GM19452 (cell line): ENCODE data around the gene ROBO1.

Experiments
- ATAC-seq: cut with Tn5 transposase; IDR thresholded peaks from one replicate; pipeline ENCODE4 v1.9.1; 2021; ENCODE audit not compliant: unreplicated experiment

The ROBO1 gene

DNA sequence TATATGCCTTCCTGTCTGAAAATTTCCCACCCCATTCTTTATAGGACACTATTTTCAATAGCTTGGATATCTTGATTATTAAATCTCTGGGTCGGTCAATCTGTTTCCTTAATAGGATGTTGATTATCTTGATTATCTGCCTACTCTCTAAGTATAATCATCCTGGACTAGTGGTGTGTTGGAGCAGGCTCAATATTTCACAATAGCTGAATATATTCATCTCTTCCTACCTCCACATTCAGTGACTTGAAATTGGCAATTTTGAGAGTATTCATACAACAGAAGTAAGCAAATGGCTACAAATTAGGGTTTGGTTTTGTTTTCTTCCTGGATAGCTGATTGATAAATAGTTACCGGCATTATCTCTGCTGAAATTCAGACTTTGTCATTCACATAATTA is 1162.6 kb downstream of the ROBO1 start:
- no peak for ATAC-seq

DNA sequence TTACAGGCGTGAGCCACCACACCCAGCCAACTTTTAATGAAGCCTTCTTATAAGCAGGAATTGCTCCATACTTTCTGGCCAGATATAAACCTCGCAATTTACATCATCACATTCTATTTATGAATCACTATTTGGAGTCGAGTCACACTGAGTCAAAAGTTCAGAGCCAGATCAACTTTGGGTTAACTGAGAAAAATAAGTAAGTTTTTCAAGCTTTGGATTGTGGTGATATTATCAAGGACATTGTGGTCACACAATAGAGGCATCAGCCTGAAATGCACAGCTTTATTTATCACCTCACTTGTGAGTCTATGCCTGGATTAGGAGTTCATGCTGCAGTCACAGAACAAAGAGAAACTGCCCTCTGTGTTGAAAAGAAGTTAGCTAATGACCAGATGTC is 1163.5 kb downstream of the ROBO1 start:
- no peak for ATAC-seq

DNA sequence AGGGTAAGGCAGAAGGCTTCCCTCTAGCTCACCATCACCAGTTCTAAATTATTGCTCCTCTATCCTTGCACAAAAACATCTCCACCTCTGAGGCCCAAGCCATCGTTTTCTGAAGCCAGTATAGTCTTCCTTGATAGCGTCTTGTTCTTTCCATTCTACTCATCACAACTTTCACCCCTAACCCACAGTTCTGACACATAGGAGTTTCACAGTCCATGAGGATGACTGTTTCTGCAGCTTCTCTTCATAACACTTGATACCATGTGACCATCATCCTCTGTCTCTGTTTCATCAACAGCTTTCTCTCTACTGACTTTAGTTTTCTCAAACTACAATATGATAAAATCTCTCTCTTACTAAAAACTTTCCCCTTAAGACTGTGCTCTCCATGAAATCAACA is 1166.5 kb downstream of the ROBO1 start:
- ATAC-seq: no peak

DNA sequence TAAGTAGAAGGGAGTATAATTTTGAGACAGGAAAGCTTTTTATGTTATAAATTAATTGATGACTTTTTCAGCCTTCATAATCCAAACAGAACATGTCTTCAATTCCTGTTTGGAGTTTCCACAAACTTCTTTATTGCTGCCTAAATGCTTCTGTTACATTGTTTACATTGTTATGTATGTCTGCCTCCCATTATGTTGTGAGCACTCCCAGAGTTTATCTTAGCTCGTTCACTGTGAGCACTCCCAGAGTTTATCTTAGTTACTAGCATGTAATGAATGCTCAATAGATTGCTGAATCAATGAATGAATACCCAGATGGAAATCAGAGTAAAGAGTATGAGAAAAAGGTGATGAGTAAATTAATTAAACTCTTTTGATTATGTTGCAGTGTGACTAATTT is 1178.0 kb downstream of the ROBO1 start:
- no peak for ATAC-seq

DNA sequence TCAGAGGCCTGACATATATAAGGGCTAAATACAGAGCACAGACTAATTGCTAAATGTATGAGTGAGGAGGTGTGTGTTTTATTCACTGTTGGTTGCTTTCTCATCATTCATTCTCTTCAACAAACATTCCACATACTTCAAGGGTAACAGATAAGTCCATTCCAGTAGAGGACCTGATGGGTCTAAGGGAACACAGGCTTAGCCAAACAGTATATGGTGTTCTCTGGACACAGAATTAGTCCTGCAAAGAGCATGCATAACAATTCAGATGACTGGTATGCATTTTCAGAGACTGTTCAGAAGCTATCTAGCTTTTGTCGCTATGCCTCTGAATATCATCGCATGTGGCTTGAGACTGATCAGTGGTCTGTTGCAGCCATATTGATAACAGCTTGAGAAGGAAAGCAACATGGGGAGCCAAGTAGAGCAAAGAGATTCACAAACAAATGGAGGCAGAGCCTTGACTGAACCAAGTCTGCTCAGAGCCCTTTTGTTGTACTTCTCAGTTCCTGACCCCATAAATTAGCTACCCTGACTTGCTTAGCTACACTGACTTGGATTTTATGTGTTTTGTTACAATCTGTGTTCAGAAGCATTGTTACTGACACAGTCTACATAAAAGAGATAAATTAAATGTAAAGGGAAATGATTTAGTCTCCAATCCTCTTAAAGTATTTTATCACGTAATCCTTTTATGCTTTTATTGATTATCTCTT is 1178.7 kb downstream of the ROBO1 start:
- no peak for ATAC-seq

DNA sequence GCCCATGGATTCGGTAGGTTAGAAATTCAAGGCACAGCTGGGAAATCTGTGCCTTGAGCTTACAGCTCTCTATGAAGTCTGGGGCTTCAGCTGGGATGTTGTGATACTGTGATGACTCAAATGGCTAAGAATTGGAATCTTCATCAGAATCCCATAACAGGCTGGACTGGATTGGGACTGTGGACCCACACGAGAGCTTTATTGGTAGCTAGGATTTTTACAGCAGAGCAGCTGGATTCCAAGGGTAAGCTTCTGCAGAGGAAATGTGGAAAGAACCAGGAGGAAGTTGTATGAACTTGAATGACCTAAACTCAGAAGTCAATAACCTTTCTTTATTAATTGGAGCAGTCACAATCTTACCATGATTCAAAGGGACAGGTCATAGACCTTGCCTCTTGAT is 1187.1 kb downstream of the ROBO1 start:
- ATAC-seq: no peak

DNA sequence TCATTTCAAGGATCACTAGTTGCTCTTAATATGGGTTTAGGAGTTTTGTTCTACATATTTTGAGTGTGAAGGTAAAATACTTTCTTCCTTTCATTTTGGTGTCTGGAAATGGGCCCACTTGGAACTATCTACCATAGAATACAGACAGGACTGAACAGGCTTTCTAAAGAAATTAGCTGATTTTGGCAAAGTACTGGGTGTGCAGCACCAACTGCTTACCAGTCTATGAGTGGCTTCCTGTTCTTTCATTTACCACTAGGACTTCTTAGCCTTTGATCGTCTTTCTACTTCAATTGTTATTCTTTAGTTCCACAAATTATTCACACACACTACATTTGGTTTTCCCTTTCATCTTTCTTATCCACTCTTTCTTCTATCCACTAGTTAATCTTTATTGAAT is 1196.3 kb downstream of the ROBO1 start:
- no peak for ATAC-seq

DNA sequence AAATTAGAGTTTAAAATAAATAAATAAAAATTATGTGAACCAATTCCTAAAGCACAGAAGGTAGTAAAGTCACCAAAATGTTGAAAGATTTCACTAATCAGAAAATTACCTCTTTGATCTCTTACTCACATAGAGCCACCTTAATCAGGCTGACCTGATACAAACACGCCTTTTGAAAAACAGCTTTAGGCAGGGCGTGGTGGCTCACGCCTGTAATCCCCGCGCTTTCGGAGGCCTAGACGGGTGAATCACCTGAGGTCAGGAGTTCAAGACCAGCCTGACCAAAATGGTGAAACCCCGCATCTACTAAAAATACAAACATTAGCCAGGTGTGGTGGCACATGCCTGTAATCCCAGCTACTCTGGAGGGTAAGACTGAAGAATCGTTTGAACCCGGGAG is 1197.3 kb downstream of the ROBO1 start:
- no peak for ATAC-seq

DNA sequence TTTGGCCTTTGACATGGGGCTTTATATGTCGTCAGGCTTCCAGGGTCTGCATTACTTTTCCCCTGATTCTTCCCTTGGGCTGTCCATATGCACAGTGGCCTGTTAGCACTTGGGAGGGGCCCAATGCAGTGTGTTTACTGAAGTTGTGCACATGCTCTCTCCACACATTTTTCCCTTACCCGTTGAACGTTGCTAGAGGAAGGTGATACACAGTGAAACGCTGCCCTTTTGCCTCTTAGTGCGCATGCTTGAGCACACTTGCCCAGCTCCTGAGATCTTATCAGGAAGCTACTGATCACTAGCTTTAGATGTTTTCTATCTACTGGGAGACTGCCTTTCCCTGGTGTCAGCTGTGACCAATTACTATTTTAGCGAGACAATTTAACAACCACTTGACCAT is 1198.0 kb downstream of the ROBO1 start:
- ATAC-seq: no peak

DNA sequence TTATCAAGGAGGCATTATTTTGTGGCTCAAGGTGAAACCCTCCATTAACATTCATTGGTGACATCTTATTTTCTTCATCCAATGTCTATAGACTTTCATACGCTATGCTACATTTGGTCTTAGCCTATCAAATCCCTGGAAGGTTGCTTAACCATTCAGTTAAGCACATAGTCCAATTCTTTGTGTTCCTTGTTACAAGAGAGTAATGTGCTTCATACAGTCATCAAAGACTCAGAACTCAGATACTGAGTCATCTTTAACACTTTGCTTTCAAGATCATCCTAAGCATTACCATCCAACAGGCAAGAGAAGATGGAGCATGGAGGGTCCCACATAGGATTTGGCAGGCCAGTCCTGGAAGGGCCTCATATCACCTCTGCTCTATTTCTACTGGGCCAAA is 1202.1 kb downstream of the ROBO1 start:
- no peak for ATAC-seq

DNA sequence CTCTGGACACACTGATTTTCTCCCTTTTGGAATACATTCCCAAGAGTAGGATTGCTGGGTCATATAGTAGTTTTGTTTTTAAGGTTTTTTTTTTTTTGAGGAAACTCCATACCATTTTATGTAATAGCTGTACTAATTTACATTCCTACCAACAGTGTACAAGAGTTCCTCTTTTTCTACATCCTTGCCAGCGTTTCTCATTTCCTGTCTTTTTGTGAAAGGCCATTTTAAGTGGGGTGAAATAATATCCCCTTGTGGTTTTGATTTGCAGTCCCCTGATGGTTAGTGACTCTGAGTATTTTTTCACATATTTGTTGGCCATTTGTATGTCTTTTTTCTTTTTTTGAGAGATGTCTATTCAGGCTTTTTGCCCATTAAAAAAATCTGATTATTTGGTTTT is 1205.5 kb downstream of the ROBO1 start:
- ATAC-seq: no peak
